Ishikawa (cell line): ENCODE results near the gene ABHD16A.

Source experiments
- CEBPB ChIP-seq: IDR thresholded peaks from 2 replicates; pipeline ENCODE4 v1.6.1; 2012
- CREB1 ChIP-seq: IDR thresholded peaks from 2 replicates; pipeline ENCODE4 v1.6.1; 2012; ENCODE audit warnings: low read depth
- EGR1 ChIP-seq: IDR thresholded peaks from 2 replicates; pipeline ENCODE4 v1.6.1; 2012
- EP300 ChIP-seq: IDR thresholded peaks from 2 replicates; pipeline ENCODE4 v1.6.1; 2012; ENCODE audit warnings: borderline replicate concordance
- FOXM1 ChIP-seq: IDR thresholded peaks from 2 replicates; pipeline ENCODE4 v1.6.1; 2012; ENCODE audit warnings: low read depth, borderline replicate concordance
- MAX ChIP-seq: IDR thresholded peaks from 2 replicates; pipeline ENCODE4 v1.6.1; 2012
- NFIC ChIP-seq: IDR thresholded peaks from 2 replicates; pipeline ENCODE4 v1.6.1; 2012
- RAD21 ChIP-seq: IDR thresholded peaks from 2 replicates; pipeline ENCODE4 v1.6.1; 2012; ENCODE audit warnings: low read depth
- REST ChIP-seq: IDR thresholded peaks from 2 replicates; pipeline ENCODE4 v1.6.1; 2012; ENCODE audit warnings: low read depth, mild to moderate bottlenecking
- TAF1 ChIP-seq: IDR thresholded peaks from 2 replicates; pipeline ENCODE4 v1.6.1; 2012; ENCODE audit warnings: low read depth, mild to moderate bottlenecking
- TCF12 ChIP-seq: IDR thresholded peaks from 2 replicates; pipeline ENCODE4 v1.6.1; 2012; ENCODE audit warnings: low read depth
- TEAD4 ChIP-seq: IDR thresholded peaks from 2 replicates; pipeline ENCODE4 v1.6.1; 2012
- USF1 ChIP-seq: IDR thresholded peaks from 2 replicates; pipeline ENCODE4 v1.6.1; 2012
- YY1 ChIP-seq: IDR thresholded peaks from 2 replicates; pipeline ENCODE4 v1.6.1; 2012; ENCODE audit warnings: low read depth
- ZBTB7A ChIP-seq: IDR thresholded peaks from 2 replicates; pipeline ENCODE4 v1.6.1; 2012; ENCODE audit warnings: low read depth

Gene ABHD16A

GRCh38 chr6:31665501-31666336 lies 37.4 kb downstream of the ABHD16A start, which contains the start of gene CSNK2B:
Gene CSNK2B, plus strand, starts transcription at chr6:31666080. Its CDS starts 752 bp downstream, at chr6:31666832.
- TF ChIP-seq TAF1 (peak; percentile 75; the same call in 1 of the 2 replicates), USF1 (peak; percentile 77), CEBPB (no peak), ZBTB7A (peak; percentile 80; the same call in 1 of the 2 replicates), TEAD4 (no peak), MAX (peak; percentile 27; the same call in 1 of the 2 replicates), REST (no peak), RAD21 (no peak), CREB1 (peak; percentile 78; the same call in 1 of the 2 replicates), TCF12 (peak; percentile 42; the same call in 1 of the 2 replicates), EGR1 (no peak; the same call in 1 of the 2 replicates), FOXM1 (no peak), EP300 (no peak), YY1 (peak; percentile 60; the same call in 1 of the 2 replicates), NFIC (no peak; the same call in 1 of the 2 replicates)

- TF ChIP-seq EGR1 (no peak), TCF12 (peak; percentile 62; the same call in 1 of the 2 replicates), NFIC (peak; percentile 57), TEAD4 (no peak), CEBPB (peak; percentile 61), EP300 (no peak), REST (no peak), CREB1 (peak; percentile 40; the same call in 1 of the 2 replicates), RAD21 (no peak), FOXM1 (peak; percentile 57; the same call in 1 of the 2 replicates), USF1 (no peak), MAX (peak; percentile 95), ZBTB7A (no peak), YY1 (peak; percentile 96), TAF1 (peak; percentile 39)
Measured at GRCh38 chr6:31664790-31665500, 38.2 kb downstream of the ABHD16A start, which contains the start of gene GPANK1. Gene GPANK1, minus strand, starts transcription at chr6:31664997. Its CDS starts 519 bp downstream, at chr6:31664478.

GRCh38 chr6:31663961-31664789 lies 38.9 kb downstream of the ABHD16A start:
- no peak for TF ChIP-seq REST
- no peak for TF ChIP-seq MAX
- TF ChIP-seq YY1 = no peak
- no peak for TF ChIP-seq USF1
- TF ChIP-seq TEAD4 = no peak
- no peak for TF ChIP-seq TAF1
- no peak for TF ChIP-seq CEBPB
- no peak for TF ChIP-seq FOXM1
- TF ChIP-seq ZBTB7A = no peak
- no peak for TF ChIP-seq RAD21
- no peak for TF ChIP-seq CREB1
- TF ChIP-seq NFIC = no peak
